IPS-18c (cell line): Measurements from ENCODE around the gene SLC25A2.
"Not testable (repeated sequence)": the region's sequence is repeated elsewhere in the genome, so short reads cannot be mapped to it uniquely, and the experiment has no call there.

Experiments used
- H3K4me3 ChIP-seq: 2 replicates; pipeline ENCODE4 v1.7.0; 2013; ENCODE audit warnings: low read depth, mild to moderate bottlenecking, low read length, moderate library complexity; ENCODE audit not compliant: insufficient read depth
- H3K9me3 ChIP-seq: one replicate; pipeline ENCODE4 v1.6.1; 2013; ENCODE audit warnings: mild to moderate bottlenecking, low read length, moderate library complexity; ENCODE audit not compliant: control insufficient read depth, insufficient read depth

SLC25A2 gene

GRCh38 chr5:141320225-141321169, 16.6 kb upstream of the SLC25A2 start, which contains the start of gene TAF7:
TSS of gene TAF7 (minus strand) at chr5:141320784. CDS start at chr5:141320044, 740 bp downstream.
- Histone ChIP-seq H3K4me3 (peak within 1 kb of the TSS; percentile 86), H3K9me3 (peaks cover 19% of the 10 kb centered on the region)

- Histone ChIP-seq H3K4me3 (peak overlapping the region; percentile 86), H3K9me3 (peaks cover 19% of the 10 kb centered on the region)
These were observed 15.8 kb upstream of the SLC25A2 start for GRCh38 chr5:141319699-141320098.

GRCh38 chr5:141319202-141319601, 15.4 kb upstream of the SLC25A2 start:
- H3K9me3 ChIP-seq = peaks cover 17% of the 10 kb centered on the region
- peak overlapping the region; percentile 86; the same call in 1 of the 2 replicates for H3K4me3 ChIP-seq

- not testable (repeated sequence) for H3K4me3 ChIP-seq
- H3K9me3 ChIP-seq = peaks cover 17% of the 10 kb centered on the region
These were observed 13.1 kb upstream of the SLC25A2 start for GRCh38 chr5:141316963-141317362.

GRCh38 chr5:141313711-141314110, 9.9 kb upstream of the SLC25A2 start:
- Histone ChIP-seq H3K4me3 (no peak overlapping the region), H3K9me3 (peaks cover 9% of the 10 kb centered on the region)

GRCh38 chr5:141306630-141307029, 2.8 kb upstream of the SLC25A2 start:
- peaks cover 7% of the 10 kb centered on the region for H3K9me3 ChIP-seq
- no peak overlapping the region for H3K4me3 ChIP-seq

- peaks cover 11% of the 10 kb centered on the region for H3K9me3 ChIP-seq
- H3K4me3 ChIP-seq = no peak overlapping the region
These were observed 5.5 kb downstream of the SLC25A2 start for GRCh38 chr5:141298376-141298775.

GRCh38 chr5:141272906-141273305, 30.9 kb downstream of the SLC25A2 start:
- H3K9me3 ChIP-seq = peaks cover 9% of the 10 kb centered on the region
- no peak overlapping the region for H3K4me3 ChIP-seq

GRCh38 chr5:141269195-141269594, 34.7 kb downstream of the SLC25A2 start:
- Histone ChIP-seq H3K4me3 (no peak overlapping the region), H3K9me3 (peaks cover 11% of the 10 kb centered on the region)

GRCh38 chr5:141261238-141261546, 42.7 kb downstream of the SLC25A2 start:
- Histone ChIP-seq H3K4me3 (no peak overlapping the region), H3K9me3 (peaks cover 19% of the 10 kb centered on the region)

- Histone ChIP-seq H3K4me3 (no peak overlapping the region), H3K9me3 (peaks cover 18% of the 10 kb centered on the region)
These were observed 43.2 kb downstream of the SLC25A2 start for GRCh38 chr5:141260458-141261237.

- Histone ChIP-seq H3K4me3 (no peak overlapping the region), H3K9me3 (peaks cover 23% of the 10 kb centered on the region)
These were observed 44.9 kb downstream of the SLC25A2 start for GRCh38 chr5:141258948-141259347.

GRCh38 chr5:141258464-141258863, 45.4 kb downstream of the SLC25A2 start:
- Histone ChIP-seq H3K9me3 (peaks cover 22% of the 10 kb centered on the region), H3K4me3 (no peak overlapping the region)
